ENCODE results near the gene CLCN2.
"Not testable (repeated sequence)": the region's sequence is repeated elsewhere in the genome, so short reads cannot be mapped to it uniquely, and the experiment has no call there.

Gene CLCN2

GRCh38 chr3:184343200-184343876 lies 18.1 kb downstream of the CLCN2 start:
- no peak for DNase-seq

GRCh38 chr3:184341925-184342324 lies 19.5 kb downstream of the CLCN2 start:
- no peak for DNase-seq

- not testable (repeated sequence) for DNase-seq
These were observed 21.8 kb downstream of the CLCN2 start for GRCh38 chr3:184339451-184340135.

GRCh38 chr3:184339001-184339400 lies 22.4 kb downstream of the CLCN2 start:
- DNase-seq, result peak; percentile 48

GRCh38 chr3:184338511-184338945 lies 22.9 kb downstream of the CLCN2 start:
- DNase-seq, result peak; percentile 91

- no peak for DNase-seq
These were observed 23.4 kb downstream of the CLCN2 start for GRCh38 chr3:184337981-184338380.

- no peak for DNase-seq
These were observed 24.0 kb downstream of the CLCN2 start, which contains the start of gene FAM131A for GRCh38 chr3:184337399-184337714. TSS of gene FAM131A (plus strand) at chr3:184337600. CDS start at chr3:184337631, 31 bp downstream.

GRCh38 chr3:184336547-184337398 lies 24.6 kb downstream of the CLCN2 start:
- peak; percentile 48 for DNase-seq

GRCh38 chr3:184335661-184336546 lies 25.5 kb downstream of the CLCN2 start:
- DNase-seq, result peak; percentile 38

GRCh38 chr3:184335291-184335660 lies 26.1 kb downstream of the CLCN2 start:
- DNase-seq, result no peak

DNA sequence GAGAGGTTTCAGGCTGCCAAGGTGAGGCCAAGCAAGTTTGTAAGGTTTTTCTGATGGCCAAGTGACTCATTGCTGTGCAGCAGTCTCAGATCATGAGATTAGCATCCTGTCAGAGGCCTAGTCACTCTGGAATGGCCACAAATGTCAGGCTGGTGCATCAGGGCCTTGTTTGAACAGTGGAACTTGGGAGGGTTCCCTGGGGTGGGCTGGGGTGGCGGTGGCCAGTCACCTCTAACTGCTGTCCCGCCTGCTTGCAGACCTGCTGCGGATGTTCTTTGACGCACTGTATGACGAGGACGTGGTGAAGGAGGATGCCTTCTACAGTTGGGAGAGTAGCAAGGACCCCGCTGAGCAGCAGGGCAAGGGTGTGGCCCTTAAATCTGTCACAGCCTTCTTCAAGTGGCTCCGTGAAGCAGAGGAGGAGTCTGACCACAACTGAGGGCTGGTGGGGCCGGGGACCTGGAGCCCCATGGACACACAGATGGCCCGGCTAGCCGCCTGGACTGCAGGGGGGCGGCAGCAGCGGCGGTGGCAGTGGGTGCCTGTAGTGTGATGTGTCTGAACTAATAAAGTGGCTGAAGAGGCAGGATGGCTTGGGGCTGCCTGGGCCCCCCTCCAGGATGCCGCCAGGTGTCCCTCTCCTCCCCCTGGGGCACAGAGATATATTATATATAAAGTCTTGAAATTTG lies 26.8 kb downstream of the CLCN2 start:
- DNase-seq, result no peak

DNA sequence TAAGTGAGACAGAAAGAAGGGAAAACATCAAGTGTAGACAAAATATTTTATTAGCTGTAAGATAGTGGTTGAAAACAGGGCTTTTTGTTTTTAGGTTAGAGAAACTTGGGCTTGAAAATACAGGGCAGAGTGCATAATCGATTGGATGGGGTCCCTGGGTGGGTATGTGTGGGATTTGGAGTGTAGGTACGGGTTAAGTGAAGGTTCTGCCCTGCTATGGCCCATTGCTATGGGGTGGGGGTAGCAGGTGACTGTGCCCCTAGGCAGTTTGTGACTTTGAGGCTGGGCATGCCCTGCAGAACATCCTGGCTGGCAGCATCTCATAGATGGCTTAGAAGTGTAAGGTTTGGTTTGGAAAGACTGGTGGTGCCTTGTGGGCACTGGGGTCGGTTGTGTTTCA lies 27.7 kb downstream of the CLCN2 start:
- no peak for DNase-seq

DNA sequence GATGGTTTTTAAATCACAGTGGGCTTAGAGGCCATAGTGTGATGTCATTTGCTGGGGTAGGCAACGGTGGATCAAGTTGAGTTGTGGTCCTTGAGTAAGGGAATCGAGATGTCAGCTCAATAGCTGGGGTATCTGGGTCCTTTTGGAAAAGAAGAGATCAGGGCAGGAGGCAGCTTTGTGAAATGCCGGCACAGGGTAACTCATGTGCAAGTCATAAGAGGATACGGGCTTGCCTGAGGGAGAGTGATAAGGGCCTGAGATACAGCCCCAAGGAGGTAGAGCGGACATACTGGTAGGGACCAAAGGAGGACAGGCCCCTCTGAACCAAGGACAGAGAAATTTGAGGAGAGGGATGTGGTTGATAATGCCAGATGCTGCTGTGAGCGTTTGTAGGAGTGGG lies 28.2 kb downstream of the CLCN2 start:
- DNase-seq, result no peak

DNA sequence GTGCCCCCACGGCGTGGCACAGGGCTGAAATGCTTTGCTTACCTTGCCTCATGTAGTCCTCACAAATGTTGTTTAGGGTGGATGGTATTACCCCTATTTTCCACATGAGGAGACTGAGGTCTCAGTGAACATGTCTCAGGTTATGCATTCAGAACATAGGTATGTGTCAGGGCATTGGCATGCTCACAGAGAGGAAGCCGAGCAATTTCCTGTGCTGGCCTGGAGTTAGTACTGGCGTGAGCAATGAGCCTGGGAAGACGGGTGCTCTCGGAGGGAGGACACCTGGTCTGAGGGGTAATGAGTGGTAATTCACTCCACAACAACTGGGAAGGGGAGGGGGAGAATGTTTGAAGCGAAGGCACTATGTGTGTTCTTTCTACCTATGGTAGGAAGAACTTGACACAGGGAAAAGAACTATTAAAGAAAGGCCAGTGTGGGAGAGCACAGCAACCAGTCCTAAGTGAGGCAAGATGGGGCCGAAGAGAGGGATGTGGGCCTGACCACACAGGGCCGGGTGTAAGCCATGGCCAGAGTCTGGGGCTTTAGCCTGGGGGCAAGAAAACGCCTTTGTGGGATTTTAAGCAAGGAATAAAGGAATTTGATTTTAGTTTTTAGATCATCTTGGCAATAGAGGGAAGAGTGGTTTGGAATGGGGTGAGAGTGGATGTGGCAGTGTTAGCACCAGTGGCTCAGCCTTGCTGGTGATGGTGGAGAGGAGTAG lies 28.9 kb downstream of the CLCN2 start:
- DNase-seq, result no peak

GRCh38 chr3:184328516-184328915 lies 32.9 kb downstream of the CLCN2 start:
- DNase-seq, result no peak

GRCh38 chr3:184327171-184327570 lies 34.2 kb downstream of the CLCN2 start:
- DNase-seq, result no peak

DNA sequence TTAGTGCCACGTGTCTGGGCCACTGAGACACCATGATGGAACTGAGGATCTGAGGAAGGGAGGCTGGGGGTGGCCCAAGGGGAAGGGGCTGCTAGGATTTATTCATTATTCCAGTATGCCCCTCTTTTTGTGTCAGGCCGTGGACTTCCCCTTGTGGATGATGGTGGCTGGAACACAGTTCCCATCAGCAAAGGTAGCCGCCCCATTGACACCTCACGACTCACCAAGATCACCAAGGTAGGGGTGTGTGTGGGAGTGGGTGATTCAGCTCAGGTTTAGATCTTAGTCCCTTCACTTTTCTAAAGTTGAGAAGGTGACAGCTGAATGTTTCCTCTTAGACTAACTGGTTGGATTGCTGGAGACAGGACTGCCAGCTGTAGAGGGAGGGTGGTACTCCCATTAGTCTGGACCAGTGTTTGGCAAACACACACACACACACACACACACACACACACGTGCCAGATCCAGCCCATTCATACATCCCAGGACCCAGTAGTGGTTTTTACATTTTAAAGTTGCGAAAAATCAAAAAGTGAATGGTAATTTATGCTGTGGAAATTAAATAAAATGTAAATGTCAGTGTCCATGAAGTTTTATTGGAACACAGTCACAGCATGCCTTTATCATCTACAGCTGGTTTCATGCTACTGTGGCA lies 35.6 kb downstream of the CLCN2 start:
- DNase-seq, result no peak

- DNase-seq, result no peak
These were observed 36.1 kb downstream of the CLCN2 start for GRCh38 chr3:184325269-184325668.

GRCh38 chr3:184323696-184324095 lies 37.7 kb downstream of the CLCN2 start:
- DNase-seq, result no peak

- DNase-seq, result no peak
These were observed 38.5 kb downstream of the CLCN2 start for GRCh38 chr3:184322731-184323487.

Measured in DMS153 (cell line).